Sigmoid colon (tissue), 3 donors: ENCODE measurements around the gene LRRC1.

Experiments
- POLR2A ChIP-seq, 2 donors: fragments of 450-650 bp; IDR thresholded peaks; one replicate each; pipeline ENCODE4 v1.6.1; 2016; ENCODE audit warnings: antibody characterized with exemption in 2 of 2, mild to moderate bottlenecking in 2 of 2, moderate library complexity in 2 of 2
- TF ChIP-seq, protein P1 (sequence below), 4 experiments: fragments of 450-650 bp in 3 of 4; fragments of 200-600 bp in 1 of 4; IDR thresholded peaks; one replicate each; pipeline ENCODE4 v1.5.1; 2016 to 2019; ENCODE audit warnings: antibody characterized with exemption in 4 of 4, mild to moderate bottlenecking in 3 of 4, moderate library complexity in 2 of 4

DNA sequence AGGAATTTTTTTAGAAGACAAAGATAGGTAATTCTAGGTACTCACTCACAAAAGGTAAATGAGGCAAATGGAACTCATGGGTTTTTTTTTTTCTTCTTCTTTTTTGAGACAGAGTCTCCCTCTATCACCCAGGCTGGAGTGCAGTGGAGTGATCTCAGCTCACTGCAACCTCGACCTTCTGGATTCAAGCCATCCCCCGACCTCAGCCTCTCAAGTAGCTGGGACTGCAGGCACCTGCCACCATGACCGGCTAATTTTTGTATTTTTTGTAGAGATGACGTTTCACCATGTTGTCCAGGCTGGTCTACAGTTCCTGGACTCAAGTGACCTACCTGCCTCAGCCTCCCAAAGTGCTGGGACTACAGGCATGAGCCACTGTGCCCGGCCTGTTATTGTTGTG, 126.1 kb downstream of the LRRC1 start:
- TF ChIP-seq POLR2A (IDR thresholded peaks at IDR 0.05) = no peak
- TF ChIP-seq, protein P1, sequence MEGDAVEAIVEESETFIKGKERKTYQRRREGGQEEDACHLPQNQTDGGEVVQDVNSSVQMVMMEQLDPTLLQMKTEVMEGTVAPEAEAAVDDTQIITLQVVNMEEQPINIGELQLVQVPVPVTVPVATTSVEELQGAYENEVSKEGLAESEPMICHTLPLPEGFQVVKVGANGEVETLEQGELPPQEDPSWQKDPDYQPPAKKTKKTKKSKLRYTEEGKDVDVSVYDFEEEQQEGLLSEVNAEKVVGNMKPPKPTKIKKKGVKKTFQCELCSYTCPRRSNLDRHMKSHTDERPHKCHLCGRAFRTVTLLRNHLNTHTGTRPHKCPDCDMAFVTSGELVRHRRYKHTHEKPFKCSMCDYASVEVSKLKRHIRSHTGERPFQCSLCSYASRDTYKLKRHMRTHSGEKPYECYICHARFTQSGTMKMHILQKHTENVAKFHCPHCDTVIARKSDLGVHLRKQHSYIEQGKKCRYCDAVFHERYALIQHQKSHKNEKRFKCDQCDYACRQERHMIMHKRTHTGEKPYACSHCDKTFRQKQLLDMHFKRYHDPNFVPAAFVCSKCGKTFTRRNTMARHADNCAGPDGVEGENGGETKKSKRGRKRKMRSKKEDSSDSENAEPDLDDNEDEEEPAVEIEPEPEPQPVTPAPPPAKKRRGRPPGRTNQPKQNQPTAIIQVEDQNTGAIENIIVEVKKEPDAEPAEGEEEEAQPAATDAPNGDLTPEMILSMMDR (IDR thresholded peaks at IDR 0.05) = no peak
